Measurements from ENCODE around the gene MAP3K13. TPM values are rescaled to one million over a fixed set of nuclear protein-coding genes. Genes with fewer than 3 reads are reported as not detected.
A peak's percentile ranks its signal among the peaks of the same experiment; 100 is the strongest.

Gene MAP3K13
- total and polyA plus RNA-seq, 11 donors: 4.8 to 18.5 (median 11.0) TPM

DNA sequence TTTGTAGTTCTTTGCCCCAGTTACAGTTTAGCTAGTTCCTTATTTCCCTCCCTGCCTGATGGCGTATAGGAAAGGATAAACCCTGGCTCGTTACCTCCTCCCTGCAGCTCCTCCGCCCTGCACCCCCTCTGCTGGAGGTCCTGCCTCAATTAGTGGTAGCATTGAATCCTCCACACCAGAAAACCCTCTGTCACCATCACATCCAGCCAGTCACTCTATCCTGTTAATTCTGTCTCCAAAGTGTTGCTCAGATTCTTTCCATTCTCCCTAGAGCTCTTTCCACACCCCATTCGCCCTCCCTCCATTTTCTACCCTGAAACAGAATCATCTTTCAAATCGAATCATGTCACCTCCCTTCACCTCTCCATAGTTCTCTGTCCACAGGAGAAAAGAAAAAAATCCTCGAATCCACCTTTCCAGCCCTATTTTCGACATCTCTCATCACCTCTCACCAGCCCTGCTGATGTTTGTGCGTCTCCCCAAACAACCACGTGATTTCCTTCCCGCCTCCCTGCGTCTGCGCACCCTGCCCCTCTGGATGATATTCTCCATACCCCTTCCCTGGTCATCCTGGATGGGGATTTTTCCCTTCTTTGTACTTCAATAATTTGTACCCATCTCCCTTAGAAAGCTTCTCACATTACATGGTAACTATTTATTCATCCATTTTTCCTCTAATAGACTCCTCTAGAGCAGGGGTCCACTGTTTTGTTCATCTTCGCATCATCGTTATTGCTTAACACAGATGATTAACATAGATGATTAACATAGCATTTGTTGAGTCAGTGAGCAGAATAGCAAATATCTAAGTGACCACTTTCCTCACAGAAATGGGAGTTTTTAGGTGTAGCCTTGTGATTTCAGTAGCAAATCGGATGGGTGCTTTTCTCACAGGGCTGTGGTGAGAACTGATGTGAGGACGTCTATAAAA lies 37.1 kb downstream of the MAP3K13 start:
- ATAC-seq: no peak
- TF ChIP-seq, protein P1, sequence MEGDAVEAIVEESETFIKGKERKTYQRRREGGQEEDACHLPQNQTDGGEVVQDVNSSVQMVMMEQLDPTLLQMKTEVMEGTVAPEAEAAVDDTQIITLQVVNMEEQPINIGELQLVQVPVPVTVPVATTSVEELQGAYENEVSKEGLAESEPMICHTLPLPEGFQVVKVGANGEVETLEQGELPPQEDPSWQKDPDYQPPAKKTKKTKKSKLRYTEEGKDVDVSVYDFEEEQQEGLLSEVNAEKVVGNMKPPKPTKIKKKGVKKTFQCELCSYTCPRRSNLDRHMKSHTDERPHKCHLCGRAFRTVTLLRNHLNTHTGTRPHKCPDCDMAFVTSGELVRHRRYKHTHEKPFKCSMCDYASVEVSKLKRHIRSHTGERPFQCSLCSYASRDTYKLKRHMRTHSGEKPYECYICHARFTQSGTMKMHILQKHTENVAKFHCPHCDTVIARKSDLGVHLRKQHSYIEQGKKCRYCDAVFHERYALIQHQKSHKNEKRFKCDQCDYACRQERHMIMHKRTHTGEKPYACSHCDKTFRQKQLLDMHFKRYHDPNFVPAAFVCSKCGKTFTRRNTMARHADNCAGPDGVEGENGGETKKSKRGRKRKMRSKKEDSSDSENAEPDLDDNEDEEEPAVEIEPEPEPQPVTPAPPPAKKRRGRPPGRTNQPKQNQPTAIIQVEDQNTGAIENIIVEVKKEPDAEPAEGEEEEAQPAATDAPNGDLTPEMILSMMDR (IDR thresholded peaks at IDR 0.05): no peak
- no peak for TF ChIP-seq POLR2A (IDR thresholded peaks at IDR 0.05)
- DNase-seq: no peak
- intact Hi-C loops (cut with DNase I): no loop called here
- Histone ChIP-seq H3K27ac (no peak overlapping the region), H3K36me3 (no peaks in the 10 kb centered on the region), H3K4me3 (no peak overlapping the region), H3K4me1 (peaks cover 0 to 9% (median 5%) of the 10 kb centered on the region in 12 donors), H3K9me3 (no peaks in the 10 kb centered on the region), H3K27me3 (no peaks in the 10 kb centered on the region)
- 81 to 86% (median 85%) methylated on average over 16 of the region's 16 CpGs for WGBS, 4 donors

DNA sequence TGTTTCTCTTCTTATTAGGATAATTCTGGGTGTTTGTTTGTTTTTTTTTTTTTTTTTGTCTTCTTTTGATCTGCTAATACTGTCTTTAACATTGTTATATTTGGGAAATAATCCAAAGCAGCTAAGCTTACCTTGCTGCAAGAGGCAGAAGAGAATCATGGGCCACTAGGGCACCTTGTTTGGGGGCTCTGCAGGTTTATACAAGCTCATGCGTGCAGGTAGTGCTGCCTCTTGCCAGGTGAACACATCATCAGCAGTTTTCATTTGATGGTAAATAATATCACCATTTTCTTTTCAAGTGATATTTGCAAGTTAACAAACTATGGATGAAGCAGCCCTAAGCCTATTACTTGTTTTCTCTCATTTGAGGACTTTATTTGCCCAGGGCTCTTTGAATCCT lies 37.9 kb downstream of the MAP3K13 start:
- 81 to 100% (median 95%) methylated on average over 1 of the region's 1 CpG for WGBS, 4 donors
- H3K4me1 ChIP-seq: peaks cover 0 to 11% (median 5%) of the 10 kb centered on the region in 12 donors
- no peak overlapping the region for H3K4me3 ChIP-seq
- no peaks in the 10 kb centered on the region for H3K27me3 ChIP-seq
- no peak for DNase-seq
- no peaks in the 10 kb centered on the region for H3K9me3 ChIP-seq
- ATAC-seq: no peak
- TF ChIP-seq POLR2A (IDR thresholded peaks at IDR 0.05): no peak
- TF ChIP-seq, protein P1 (IDR thresholded peaks at IDR 0.05): no peak
- H3K27ac ChIP-seq: no peak overlapping the region
- intact Hi-C loops (cut with DNase I): no loop called here
- H3K36me3 ChIP-seq: no peaks in the 10 kb centered on the region

DNA sequence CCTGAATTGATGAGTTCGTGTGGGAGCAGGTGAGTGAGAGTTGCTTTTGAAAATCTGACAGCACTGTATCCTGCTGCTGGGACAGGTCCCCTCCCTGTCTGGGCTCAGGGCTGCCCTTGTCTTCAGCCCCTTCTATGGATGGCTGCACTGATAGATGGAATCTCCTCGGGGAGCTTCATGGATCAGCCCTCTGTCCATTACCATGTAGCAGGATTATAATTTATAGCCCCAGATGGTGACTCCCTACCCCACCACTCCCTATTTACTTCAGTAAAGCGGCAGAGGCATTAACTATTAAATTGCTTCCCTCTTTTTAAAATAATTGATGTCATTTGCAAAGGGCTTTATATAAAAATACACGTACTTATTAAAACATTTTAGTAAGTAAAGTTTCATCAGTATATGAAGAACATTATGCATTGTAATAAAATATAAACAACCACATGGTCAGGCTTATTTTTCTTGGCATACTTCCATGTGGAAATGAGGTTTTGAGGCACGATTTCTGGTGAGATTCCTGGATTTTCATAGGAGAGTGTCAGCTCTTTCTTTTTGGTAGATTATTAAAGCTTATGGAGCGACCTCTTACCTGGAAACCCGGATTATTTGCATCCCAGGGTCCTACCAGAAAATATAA lies 38.5 kb downstream of the MAP3K13 start:
- no peaks in the 10 kb centered on the region for H3K27me3 ChIP-seq
- H3K4me1 ChIP-seq: peaks cover 0 to 17% (median 5%) of the 10 kb centered on the region in 12 donors
- intact Hi-C loops (cut with DNase I): no loop called here
- H3K4me3 ChIP-seq: no peak overlapping the region
- DNase-seq: no peak
- WGBS, 4 donors: 58 to 67% (median 61%) methylated on average over 7 of the region's 7 CpGs
- no peak overlapping the region for H3K27ac ChIP-seq
- no peaks in the 10 kb centered on the region for H3K9me3 ChIP-seq
- ATAC-seq: no peak
- TF ChIP-seq, protein P1 (IDR thresholded peaks at IDR 0.05): no peak
- TF ChIP-seq POLR2A (IDR thresholded peaks at IDR 0.05): no peak
- H3K36me3 ChIP-seq: no peaks in the 10 kb centered on the region

DNA sequence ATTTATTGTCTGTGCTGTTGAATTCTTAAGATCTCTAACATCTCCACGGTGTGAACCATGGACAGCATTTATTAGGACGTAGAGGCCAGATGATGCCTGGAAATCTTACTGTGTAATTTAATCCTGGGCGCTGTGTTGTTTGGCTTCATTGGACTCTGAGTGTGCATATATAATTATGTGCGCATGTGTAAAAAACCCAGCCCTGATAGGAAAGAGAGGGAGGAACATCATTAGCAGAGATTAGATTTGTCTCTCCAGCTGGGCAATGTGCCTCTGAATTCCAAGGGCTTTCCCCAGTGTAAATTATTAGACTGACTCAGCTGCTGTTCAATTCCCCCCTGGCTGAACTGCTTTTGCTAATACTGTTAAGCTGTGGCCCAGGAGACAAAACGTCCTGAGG lies 39.6 kb downstream of the MAP3K13 start:
- intact Hi-C loops (cut with DNase I): no loop called here
- peaks cover 0 to 17% (median 5%) of the 10 kb centered on the region in 12 donors for H3K4me1 ChIP-seq
- no peaks in the 10 kb centered on the region for H3K36me3 ChIP-seq
- ATAC-seq (peak; percentile 28 to 61 (median 56)), DNase-seq (no peak)
- H3K27me3 ChIP-seq: no peaks in the 10 kb centered on the region
- no peak overlapping the region for H3K4me3 ChIP-seq
- TF ChIP-seq POLR2A (IDR thresholded peaks at IDR 0.05): no peak
- TF ChIP-seq, protein P1 (IDR thresholded peaks at IDR 0.05): no peak
- no peak overlapping the region for H3K27ac ChIP-seq
- no peaks in the 10 kb centered on the region for H3K9me3 ChIP-seq
- WGBS, 4 donors: 46 to 70% (median 52%) methylated on average over 5 of the region's 5 CpGs
